GM10266 (cell line): ENCODE measurements around the gene FAM78A.

Experiments
- DNase-seq: peaks from one replicate; pipeline ENCODE4 v3.0.0; 2012; ENCODE audit errors: extremely low spot score
- CTCF ChIP-seq: IDR thresholded peaks from 2 replicates; pipeline ENCODE4 v1.5.1; 2012; ENCODE audit warnings: mild to moderate bottlenecking, low read depth; ENCODE audit not compliant: control insufficient read depth, insufficient read depth; ENCODE audit errors: missing control alignments

The FAM78A gene

GRCh38 chr9:131279863-131280570 lies 3.7 kb upstream of the FAM78A start:
- no peak for TF ChIP-seq CTCF
- no peak for DNase-seq

- no peak for TF ChIP-seq CTCF
- no peak for DNase-seq
Measured at GRCh38 chr9:131279196-131279862, 3.0 kb upstream of the FAM78A start.

GRCh38 chr9:131278702-131279111 lies 2.4 kb upstream of the FAM78A start:
- DNase-seq: peak; percentile 36
- TF ChIP-seq CTCF: no peak

GRCh38 chr9:131277910-131278701 lies 1.8 kb upstream of the FAM78A start:
- DNase-seq: peak; percentile 94

GRCh38 chr9:131277287-131277909 lies 1.1 kb upstream of the FAM78A start:
- peak; percentile 70 for DNase-seq
- peak; percentile 27 for TF ChIP-seq CTCF

More at GRCh38 chr9:131277910-131278701, 1.8 kb upstream of the FAM78A start:
- TF ChIP-seq CTCF: no peak

- TF ChIP-seq CTCF: no peak
- peak; percentile 76 for DNase-seq
Measured at GRCh38 chr9:131276891-131277286, 579 bp upstream of the FAM78A start.
